Stimulated activated naive CD8-positive, alpha-beta T cell treated with anti-CD3 and anti-CD28 coated beads, Interleukin-15, Interleukin-2, amounts not matched to agents 100 U/mL and 50 U/mL, for 24 hours (primary cell): ENCODE results near the gene RAB11FIP3.

Experiments
- ATAC-seq: fragments of 150-1000 bp; cut with Tn5 transposase; one replicate; pipeline ENCODE4 v1.10.0; 2021
- DNase-seq: peaks from one replicate; pipeline ENCODE4 v3.0.0; 2021

RAB11FIP3 gene

DNA sequence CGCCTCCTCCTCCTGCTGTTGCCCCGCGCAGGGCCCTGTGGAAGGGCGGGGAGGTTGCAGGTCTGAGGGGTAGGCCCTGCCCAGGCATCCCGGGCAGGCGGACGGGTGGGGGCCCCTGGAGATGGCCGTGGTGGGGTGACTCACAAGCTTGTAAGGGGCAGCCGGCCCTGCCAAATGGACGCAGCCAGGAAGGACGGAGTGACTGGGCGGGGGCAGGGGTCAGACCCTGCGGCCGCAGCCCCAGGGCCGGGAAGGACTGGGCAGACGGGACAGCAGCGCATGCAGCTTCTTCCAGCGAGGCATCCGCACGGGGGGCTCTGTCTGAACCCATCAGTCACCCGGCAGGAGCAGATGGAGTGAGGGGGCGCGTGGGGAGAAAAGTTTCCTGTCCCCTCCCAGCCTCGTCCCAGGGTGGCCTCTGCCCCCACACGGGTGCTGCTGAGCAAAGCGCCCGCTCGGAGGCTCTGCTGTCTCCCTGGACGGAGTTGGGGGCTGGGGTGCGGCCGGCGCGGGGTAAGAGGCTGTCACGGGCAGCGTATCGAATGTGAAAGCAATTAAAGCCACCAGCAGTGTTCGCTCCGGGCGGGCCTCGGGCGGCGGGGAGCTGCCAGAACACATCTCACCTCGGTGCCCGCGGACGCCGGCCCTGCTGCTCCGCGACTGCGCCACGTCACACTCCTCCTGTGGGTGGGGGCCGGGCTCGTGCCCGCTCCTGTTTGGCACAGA, 129.4 kb downstream of the RAB11FIP3 start:
- ATAC-seq (no peak), DNase-seq (no peak)

DNA sequence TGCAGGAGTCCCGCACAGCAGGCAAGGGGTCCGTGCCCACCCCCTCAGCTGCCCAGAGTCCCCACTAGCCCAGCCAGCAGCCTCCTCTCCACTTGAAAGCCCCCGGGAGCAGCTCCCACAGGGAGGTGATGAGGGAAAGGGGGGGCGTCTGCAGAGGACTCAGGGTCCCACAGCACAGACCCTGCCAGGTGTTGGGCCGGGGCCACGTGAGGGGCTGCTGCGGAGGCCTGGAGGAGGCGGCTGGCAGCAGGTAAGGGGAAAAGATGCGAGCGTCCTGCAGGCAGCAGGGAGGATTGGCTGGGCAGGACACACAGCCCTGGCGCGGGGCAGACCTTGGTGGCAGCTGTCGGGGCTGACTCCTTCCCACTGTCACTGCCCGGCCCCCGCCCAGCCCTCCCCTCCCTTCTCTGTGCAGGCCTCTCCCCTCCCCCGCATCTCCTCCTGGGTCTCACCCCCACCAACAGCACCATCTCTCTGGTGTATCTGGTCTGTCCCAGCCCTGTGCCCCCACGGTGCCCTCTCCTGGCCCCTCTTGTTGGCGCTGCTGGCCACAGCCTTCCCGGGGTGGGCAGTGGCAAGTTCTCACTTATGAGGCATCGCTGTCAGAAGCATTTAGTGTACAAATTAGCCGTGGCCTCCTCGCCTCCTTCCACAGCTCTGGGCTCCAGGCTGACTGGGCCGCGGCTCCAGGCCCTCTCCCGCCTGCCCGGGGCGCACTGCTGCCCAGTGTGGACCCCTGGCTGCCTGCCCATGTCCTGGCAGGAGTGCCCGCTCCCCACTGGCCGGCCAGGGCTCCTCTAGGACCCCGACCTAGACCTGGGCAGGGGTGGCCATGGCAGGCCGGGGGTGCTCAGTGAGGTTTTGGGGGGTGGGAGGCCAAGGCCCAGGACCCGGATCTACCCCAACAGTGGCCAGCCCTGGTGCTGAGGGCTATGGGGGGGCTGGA, 130.4 kb downstream of the RAB11FIP3 start:
- ATAC-seq: no peak
- no peak for DNase-seq

DNA sequence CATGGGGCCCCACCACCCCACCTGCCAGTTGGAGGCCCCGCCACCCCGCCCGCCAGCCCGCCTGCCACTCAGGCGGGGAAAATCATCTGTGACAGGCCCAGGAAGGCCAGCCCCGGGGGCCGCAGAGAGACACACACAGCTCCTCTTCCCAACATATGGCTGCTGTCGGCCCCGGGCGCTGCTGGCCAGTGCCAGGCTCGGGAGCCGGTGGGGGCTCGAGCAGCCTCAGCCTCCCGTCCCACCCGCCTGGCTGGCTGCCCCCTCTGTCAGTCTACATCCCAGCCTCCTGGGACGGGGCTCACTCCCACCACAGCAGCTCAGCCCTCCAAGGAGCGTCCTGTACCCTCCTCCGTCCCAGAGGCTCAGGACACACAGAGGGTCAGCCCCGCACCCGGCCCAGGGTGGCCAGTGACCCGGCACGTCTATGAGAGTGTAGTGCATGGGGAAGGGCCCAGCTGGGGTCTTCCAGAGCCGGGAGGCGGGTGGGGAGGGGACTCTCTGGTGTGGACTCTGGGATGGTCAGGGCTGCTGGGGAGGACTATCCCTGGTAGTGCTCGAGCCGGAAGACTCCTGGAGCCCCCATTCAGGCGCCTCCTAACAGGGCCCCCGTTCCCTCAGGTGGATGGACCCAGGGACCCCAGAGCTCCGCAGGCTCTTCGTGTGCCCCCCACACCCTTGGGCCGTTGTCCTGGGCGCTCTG, 131.2 kb downstream of the RAB11FIP3 start:
- DNase-seq: no peak

DNA sequence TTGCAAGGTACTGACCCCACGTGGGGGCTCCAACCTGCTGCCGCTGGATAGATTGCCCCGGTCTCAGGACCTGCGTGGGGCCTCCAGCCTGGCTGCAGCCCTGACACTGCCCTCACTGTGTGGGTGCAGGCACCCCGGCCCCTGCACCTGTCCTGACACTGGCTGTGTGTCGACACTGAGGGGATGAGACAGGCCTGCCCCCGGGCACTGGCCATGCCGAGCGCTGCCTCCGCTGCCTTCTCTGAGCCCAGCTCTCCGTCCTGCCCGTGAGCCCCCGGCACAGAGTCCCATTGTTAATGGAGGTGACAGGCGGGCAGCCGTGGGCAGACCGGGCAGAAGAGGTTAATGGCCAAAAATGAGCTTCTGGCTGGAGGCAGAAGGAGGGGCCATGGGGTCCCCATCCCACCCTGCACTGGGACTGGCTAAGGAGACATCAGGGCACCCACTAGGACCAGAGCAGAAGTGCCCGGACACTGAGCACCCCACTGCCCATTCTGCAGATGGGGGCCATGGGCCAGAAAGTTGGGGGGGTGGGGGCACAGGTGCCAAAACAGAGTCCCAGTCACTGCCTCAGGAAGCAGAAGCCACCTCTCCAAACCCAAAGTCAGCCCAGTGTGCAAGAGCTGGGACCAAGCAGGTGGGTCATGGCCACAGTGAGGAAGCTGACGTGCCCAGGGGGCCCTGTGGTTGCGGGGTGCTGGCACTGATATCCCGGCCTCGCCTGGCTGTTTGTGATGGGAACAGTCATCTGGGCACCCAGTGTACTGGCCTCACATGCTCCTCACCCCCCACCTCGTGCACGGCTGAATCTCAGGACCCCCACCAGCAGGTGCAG, 132.2 kb downstream of the RAB11FIP3 start:
- no peak for ATAC-seq
- DNase-seq: no peak

More for the DNA sequence above, 131.2 kb downstream of the RAB11FIP3 start:
- no peak for ATAC-seq

DNA sequence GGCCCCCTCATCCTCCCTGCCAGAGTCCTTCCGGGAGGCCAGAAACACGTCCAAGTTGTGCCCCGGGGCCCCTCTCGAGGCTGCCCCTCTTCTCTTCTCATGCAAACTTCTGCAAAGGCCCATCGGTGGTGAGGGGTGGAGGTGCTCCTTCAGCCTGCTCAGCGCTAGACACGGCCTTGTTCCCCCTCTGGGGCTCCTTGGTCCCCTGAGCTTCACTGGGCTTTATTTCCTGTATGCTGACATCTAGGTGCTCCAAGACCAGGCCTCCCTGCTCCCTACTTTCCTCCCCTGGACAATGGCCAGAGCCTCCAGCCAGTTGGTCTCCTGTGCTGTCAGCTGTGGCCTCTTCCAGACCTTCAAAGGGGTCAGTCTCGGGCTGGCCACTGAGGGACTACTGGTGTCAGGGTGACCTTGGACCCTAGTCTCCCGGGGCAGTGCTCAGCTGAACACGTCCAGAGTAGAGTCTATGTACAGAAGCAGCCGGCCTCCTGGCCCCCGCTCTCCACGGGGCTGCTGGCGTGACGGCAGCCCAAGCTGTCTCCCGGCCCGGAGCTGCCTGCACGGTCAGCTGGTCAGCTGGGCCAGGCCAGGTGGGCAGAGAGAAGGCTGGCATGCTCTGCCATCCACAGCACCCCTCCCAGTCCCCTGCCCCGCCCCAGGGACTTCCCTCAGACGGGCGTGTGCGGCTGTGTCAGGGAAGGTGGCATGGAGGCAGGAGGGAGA, 133.0 kb downstream of the RAB11FIP3 start:
- no peak for ATAC-seq
- DNase-seq: no peak

DNA sequence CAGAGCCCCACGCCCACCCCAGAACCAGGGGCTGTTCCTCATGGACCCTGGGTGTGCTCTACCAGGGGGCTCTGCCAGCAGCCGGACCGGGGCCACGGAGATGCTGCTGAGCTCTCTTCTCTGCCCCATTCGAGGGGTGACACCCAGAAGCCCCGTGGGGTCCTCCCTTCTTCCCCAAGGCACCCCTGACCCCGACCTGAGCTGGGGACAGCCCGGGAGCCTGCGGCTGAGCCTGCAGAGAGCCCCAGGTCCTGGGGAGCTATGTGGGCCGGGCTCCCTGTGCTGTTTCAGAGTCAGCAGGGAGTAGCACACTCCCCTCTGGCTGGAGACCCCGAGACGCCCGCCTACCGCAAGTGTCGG, 133.6 kb downstream of the RAB11FIP3 start:
- DNase-seq (no peak), ATAC-seq (no peak)

DNA sequence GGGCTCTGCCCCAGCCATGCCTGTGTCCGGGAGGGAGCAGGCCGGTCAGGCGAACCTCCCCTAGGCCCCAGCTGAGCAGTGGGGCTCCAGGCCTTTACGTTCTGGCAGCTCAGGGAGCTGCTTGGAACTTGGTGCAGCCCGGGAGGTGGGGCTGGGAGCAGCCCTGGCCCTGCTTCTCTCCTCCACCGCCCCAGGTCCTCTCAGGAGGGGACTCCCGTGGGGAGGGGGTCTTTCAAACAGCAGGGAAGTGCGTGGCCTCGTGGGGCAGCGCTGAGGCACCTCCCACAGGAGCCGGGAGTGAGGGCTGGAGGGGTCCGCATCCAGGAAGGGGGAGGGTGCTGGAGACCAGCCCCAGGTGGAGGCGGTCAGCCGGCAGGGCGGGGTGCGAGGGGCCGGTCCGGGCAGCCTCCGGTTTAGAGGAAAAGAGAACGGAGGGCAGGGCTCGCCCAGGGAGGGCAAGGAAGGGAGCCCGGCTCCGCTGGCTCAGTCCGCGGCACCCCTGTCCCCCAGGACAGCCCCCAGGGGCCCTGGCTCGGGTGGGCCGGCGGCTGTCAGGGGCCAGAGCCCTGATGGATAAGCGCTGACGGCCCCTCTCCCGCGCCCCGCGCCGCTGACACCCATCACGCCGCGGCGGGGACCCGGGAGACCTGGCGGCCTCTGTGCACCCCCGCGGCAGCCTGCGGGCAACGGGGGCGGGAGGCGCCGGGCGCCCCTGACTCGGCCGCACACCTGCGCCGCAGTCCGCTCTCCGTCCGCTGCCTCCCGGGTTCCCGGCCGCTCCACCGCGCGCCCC, 134.2 kb downstream of the RAB11FIP3 start:
- DNase-seq (no peak), ATAC-seq (no peak)

DNA sequence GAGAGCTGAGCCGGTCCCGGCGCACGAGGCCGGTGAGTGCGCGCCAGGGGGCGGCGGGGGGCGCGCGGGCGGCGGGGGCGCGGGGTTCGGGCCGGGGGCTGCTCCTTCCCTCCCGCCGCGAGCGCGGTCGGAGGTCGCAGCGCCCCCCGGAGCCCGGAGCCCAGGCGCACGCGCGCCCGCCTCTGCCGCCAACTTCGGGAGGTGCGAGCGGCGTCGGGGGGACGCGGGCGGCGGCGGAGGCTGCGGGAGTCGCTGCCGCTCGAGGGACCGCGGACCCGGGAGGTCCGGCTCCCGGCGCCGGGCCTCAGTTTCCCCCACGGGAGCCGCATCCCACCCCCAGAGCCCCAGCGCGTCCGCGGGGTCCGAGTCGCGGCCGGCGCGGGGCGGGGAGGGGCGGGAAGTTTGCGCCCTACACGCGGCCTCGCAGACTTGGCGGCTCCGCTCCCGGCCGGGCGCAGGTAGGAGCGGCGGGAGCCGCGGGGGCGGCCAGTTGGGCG, 134.8 kb downstream of the RAB11FIP3 start, which contains the start of gene PRR35:
PRR35 (plus strand) TSS at position 191 of the 497 bp plus-strand sequence. CDS start 2,901 bp downstream, outside the sequence.
- ATAC-seq (no peak), DNase-seq (no peak)

DNA sequence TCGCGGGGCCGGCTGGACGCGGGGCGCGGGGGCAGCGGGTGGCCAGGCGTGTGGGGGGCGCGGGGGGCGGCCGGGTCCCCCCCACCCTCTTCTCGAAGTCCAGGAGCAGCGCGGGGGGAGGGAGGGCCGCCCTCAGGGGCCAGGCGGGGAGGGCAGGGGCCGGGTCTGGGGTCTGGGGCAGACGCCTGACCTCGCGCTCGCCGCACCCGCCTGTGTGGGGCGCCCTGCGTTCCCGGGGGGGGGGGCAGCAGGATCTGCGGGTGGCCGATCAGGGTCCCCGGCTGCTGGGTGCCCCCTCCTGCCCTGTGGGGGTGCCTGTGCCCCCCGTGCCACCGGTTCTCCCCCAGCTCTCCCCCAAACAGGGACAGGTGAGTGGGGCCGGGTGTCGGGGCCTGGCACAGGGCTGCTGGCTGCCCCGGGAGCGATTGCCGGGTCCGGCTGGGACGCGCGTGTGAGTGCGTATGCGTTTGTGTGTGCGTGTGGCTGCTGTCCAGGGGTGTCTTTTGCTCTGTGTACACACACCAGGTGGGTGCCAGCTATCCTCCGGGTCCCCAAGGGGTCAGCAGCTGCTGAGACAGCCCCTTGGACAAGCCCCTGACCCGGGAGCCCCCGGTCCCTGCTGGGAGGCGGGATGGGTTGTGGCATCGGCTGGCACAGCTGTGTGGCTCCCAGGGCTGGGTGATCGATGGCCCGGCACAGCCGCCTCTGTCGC, 135.4 kb downstream of the RAB11FIP3 start:
- ATAC-seq (no peak), DNase-seq (no peak)

DNA sequence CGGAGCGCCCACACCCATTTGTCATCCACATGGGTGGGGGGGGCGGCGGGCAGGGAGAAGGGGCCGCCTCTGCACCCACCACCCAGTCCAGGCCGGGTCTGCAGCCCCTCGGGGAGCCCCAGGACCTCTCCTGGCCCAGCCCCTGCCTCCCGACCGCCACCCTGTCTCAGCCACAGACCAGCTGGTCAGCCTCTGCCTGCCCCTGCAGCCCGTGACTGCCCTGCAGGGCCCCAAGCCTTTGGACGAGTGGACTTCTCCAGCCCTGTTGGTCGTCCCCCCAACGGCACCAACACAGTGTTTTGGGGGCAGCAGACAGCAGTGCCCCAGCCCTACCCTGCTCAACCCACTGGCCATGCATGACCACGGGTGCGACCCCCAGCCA, 136.0 kb downstream of the RAB11FIP3 start:
- DNase-seq (no peak), ATAC-seq (no peak)

DNA sequence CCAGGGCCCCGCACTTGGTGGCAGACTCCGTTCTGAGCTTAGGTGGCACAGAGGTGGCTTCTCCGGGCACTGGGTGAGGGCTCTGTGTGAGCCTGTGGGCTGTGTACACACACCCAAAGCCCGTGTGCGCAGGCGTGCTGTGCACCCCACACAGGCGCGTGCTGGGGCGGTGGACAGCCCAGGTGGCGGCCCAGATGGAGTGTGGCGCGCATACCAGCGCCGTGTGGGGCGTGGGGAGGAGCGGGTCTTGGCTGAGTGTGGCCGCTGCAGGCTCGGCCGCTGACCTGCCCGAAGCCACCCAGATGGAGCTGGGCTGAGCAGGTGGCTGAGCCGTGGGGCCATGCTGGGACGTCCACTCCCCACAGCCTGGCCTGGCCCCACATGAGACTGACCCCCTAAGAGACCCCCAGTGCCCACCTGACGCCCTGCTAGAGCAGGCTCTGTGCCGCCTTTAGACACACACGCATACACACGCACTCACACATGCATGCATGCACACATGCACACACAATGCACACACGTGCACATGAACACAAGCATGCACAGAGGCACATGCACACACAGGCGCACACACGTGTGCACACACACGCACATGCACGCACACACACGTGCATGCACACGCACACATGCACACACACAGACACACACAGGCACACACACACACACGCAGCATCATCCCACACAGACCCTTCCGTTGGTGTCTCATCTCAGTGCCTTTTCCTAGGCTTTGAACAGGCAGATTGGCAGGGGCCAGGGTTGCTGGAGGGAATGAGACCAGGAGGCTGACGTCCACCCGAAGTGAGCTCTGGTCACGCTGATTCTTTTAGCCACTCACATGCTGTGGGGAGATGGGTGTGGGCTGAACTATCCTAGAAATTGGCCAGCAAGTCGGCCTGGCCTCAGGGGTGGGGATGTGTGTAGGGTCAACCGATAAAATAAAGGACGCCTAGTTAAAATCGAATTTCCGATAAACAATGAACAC, 136.8 kb downstream of the RAB11FIP3 start:
- DNase-seq (no peak), ATAC-seq (no peak)

DNA sequence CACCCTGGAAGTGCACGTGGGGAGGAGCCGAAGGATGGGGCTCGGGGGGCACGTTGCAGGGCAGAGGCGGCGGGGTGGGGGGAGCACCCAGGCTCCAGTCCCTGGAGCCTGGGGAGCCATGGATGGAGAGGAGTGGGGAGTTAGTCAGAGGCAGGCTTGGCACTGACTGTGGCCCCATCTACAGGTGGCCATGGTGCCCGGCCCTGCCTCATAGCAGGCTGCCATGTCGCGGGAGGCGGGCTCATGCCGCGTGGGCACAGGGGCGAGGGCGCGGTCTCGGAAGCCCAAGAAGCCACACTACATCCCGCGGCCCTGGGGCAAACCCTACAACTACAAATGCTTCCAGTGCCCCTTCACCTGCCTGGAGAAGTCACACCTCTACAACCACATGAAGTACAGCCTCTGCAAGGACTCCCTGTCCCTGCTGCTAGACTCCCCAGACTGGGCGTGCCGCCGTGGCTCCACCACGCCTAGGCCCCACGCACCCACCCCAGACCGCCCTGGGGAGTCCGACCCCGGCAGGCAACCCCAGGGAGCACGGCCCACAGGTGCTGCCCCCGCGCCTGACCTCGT, 137.7 kb downstream of the RAB11FIP3 start:
- DNase-seq: no peak
- no peak for ATAC-seq

DNA sequence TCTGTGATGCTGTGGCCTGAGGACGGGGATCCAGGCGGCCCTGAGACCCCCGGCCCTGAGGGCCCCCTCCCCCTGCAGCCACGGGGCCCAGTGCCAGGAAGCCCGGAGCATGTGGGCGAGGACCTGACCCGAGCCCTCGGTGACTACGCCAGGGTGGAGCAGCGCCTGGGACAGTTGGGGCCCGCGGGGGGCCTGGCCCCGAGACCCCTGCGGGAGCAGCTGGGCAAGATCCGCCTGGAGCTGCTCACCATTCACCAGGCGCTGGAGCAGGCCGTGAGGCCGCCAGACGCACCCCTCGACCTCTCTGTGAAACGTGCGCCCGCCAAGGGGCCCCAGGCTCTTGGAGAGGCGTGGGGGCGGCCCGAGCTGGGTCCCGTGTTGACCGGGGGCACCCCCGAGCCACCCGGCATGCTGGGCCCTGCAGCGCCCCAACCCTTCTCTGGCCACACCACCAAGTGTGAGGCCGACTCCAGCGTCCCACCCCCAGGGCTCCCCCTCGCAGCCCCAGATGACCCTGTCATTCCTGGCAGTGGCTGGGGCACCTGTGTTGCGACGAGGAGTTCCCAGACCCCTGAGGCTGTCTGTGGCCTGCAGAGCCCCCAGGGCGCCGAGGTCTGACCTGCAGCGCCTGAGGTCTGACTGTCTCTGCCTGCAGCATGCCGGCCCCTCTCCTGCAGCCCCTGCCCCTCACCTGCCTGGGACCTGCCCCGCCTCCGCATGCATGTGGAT, 139.4 kb downstream of the RAB11FIP3 start:
- DNase-seq (no peak), ATAC-seq (no peak)

DNA sequence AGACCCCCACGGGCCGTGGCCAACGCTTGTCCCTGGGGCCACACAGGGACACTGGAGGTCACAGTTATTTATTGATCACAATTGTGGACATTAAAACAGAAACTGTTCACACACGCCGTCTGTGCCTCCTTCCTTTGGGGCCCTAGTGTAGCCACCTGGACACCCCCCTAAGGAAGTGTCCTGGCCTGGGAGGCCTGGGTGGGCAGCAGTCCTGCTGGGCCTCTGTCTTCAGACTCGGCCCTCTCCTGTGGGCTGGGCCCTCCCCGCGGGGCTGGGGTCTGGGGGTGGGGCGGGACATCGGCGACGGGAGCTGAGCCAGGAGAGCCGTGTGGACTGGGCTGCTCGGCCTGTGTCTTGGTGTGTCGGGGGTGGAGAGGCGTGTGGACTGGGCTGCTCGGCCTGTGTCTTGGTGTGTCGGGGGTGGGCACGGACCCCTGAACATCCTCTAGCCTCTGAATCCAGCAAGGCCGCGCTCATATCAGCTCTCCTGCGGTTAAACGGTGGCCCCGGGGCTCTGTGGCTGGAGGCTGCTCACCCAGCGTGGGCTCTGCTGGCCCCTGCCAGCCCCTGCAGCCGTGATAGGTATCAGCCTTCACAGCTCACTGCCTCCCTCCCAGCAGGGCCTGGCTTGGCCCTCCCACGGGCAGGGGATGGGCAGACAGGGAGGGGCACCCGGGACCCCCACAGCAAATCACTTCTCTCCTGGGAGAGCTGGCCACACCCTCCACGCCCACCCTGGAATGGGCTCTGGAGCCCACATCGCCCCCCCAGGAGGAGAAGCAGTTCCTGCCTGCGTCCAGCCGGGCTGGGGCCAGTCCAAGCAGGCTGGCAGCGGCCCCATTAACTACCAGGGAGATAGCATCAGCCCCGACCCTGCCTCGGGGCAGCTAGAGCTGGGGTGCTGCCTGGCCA, 140.2 kb downstream of the RAB11FIP3 start:
- no peak for DNase-seq
- no peak for ATAC-seq

DNA sequence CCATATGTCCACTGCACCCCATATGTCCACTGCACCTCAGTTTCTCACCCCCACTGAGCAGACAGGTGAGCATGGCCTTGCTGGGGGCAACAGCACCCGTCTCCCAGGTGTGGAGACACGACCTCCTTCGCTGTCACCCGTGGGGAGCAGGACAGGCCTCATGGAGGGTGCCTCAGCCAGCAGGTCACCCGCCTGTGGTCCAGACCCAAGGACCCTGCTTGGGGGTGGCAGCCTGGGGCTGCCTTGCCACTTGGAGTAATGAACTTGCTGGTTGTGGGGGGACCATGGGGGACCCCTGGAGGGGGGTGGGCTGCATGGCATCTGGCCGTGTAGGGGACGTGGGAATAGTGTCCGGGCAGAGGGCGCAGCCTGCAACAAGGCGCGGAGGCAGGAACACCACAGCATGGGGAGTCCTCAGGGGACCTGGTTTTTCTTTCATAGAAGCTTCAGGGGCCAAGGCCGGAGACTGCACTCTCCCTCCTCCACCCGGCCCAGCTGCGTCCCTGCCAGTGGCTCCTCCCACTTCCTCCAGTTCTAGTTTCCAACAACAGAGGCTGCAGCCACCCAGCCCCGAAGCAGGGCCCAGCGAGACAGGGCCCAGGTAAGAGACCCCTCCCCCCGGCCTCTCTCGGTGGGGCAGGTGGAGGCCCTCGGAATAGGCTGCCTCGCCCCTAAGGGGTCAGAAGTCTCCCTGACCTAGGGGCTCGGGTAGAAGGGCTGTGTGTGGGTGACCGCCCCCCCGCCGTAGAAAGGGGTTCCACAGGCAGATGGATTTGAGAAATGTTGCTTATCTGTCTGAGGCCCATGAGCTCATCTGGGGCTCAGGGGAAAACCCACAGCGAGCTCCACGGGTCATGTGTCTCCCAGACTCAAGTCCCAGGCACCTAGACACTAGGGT, 141.3 kb downstream of the RAB11FIP3 start, which contains the start of gene NHLRC4:
NHLRC4 (plus strand) TSS at position 531 of the 898 bp plus-strand sequence. CDS start 1,043 bp downstream, outside the sequence.
- ATAC-seq (peak; percentile 38), DNase-seq (peak; percentile 58)
